Heart left ventricle (tissue), 13 donors: ENCODE results near the gene VWA8.

ENCODE experiments used
- POLR2A ChIP-seq, 2 donors: fragments of 450-650 bp; IDR thresholded peaks; one replicate each; pipeline ENCODE4 v1.6.1; 2017; ENCODE audit warnings: antibody characterized with exemption in 2 of 2, mild to moderate bottlenecking in 2 of 2, moderate library complexity in 2 of 2
- TF ChIP-seq, protein P1 (sequence below), 12 donors: fragments of 200-600 bp; sonication (generic) in 4 of 12; IDR thresholded peaks; one replicate each; pipeline versions ENCODE4 v1.5.0 to v1.8.0; 2018 to 2022; ENCODE audit warnings: antibody characterized with exemption in 12 of 12, mild to moderate bottlenecking in 5 of 12
- donor health status: ischemic (EF 13 %, LVEDD 7.1; RV severe dilation, severe dysfunction).
- donor health status: DM: no; HTN: yes; CAD: no.
- donor health status: DM: no; HTN: no; CAD: no.
- donor health status: ischemic (EF 25% LVEDD 6.9; RV normal size, moderate dysfunction).
- donor health status: ischemic (EF 25% LVEDD 5.7; RV mildly dilated, moderate dysfunction).
- donor health status: ischemic (EF 35%, LVEDD 5.7; RV mildly dilated, moderate dysfunction).
- donor health status: nonischemic (EF 11% LVEDD 7.7; RV severe dilation, severe dysfunction).
- donor health status: DM: yes; HTN: yes; CAD: no.
- donor health status: PGD.
- donor health status: ischemic (EF 29% LVEDD 5.4; RV normal size, mild dysfunction).
- donor health status: nonischemic (EF 23%, LVEDD 6.1; RV moderate dilation, normal function).

DNA sequence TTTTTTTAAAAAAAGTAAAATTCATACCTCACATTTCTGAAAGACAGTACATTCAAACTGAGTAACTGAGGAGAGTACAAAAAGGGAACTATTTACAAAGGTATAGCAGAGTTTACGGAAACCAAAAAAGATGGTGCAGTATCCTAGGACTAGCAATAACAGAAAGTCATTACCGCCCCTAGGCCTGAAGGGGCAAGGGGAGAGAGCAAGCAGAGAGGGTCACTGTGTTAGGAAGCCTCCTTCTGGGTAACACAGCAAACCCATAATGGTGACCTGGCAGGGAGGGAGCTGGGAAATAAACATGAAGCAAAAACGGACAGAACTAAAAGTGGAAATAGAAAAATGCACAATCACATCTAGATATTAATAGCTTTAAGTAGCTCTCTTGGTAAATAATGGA lies 8.2 kb downstream of the VWA8 start:
- TF ChIP-seq POLR2A (IDR thresholded peaks at IDR 0.05), result no peak
- TF ChIP-seq, protein P1, sequence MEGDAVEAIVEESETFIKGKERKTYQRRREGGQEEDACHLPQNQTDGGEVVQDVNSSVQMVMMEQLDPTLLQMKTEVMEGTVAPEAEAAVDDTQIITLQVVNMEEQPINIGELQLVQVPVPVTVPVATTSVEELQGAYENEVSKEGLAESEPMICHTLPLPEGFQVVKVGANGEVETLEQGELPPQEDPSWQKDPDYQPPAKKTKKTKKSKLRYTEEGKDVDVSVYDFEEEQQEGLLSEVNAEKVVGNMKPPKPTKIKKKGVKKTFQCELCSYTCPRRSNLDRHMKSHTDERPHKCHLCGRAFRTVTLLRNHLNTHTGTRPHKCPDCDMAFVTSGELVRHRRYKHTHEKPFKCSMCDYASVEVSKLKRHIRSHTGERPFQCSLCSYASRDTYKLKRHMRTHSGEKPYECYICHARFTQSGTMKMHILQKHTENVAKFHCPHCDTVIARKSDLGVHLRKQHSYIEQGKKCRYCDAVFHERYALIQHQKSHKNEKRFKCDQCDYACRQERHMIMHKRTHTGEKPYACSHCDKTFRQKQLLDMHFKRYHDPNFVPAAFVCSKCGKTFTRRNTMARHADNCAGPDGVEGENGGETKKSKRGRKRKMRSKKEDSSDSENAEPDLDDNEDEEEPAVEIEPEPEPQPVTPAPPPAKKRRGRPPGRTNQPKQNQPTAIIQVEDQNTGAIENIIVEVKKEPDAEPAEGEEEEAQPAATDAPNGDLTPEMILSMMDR (IDR thresholded peaks at IDR 0.05), result no peak
